H9 (cell line): Measurements from ENCODE around the gene TRIM38. TPM values are rescaled to one million over a fixed set of nuclear protein-coding genes. Genes with fewer than 3 reads are reported as not detected.

Experiments used
- DNase-seq: peaks from one replicate; pipeline ENCODE4 v3.0.0-alpha.2; 2017
- H2AFZ ChIP-seq: one replicate; pipeline ENCODE4 v1.6.1; 2013; ENCODE audit warnings: mild to moderate bottlenecking, low read length, control low read depth, moderate library complexity
- H2AK5ac ChIP-seq: 2 replicates; pipeline ENCODE4 v1.6.1; 2013; ENCODE audit warnings: low read length, control low read depth, mixed read lengths; ENCODE audit not compliant: insufficient read length
- H2BK120ac ChIP-seq: one replicate; pipeline ENCODE4 v1.6.1; 2013; ENCODE audit warnings: low read depth, mild to moderate bottlenecking, low read length, control low read depth, inconsistent platforms; ENCODE audit not compliant: poor library complexity, severe bottlenecking
- H2BK12ac ChIP-seq: 2 replicates; pipeline ENCODE4 v1.6.1; 2013; ENCODE audit warnings: low read length, control low read depth, mixed read lengths, low read depth; ENCODE audit not compliant: insufficient read length
- H2BK15ac ChIP-seq: 2 replicates; pipeline ENCODE4 v1.6.1; 2013; ENCODE audit warnings: low read depth, low read length, control low read depth
- H2BK20ac ChIP-seq: one replicate; pipeline ENCODE4 v1.6.1; 2013; ENCODE audit warnings: low read depth, mild to moderate bottlenecking, low read length, control low read depth, inconsistent platforms; ENCODE audit not compliant: poor library complexity, severe bottlenecking
- H2BK5ac ChIP-seq: 2 replicates; pipeline ENCODE4 v1.6.1; 2013; ENCODE audit warnings: low read length, control low read depth, mixed read lengths; ENCODE audit not compliant: insufficient read length
- H3K14ac ChIP-seq: 2 replicates; pipeline ENCODE4 v1.6.1; 2013; ENCODE audit warnings: low read length, control low read depth; ENCODE audit not compliant: insufficient read depth
- H3K18ac ChIP-seq: 2 replicates; pipeline ENCODE4 v1.6.1; 2013; ENCODE audit warnings: low read depth, mild to moderate bottlenecking, mixed read lengths, low read length, control low read depth; ENCODE audit not compliant: insufficient read length
- H3K23ac ChIP-seq: 2 replicates; pipeline ENCODE4 v1.6.1; 2013; ENCODE audit warnings: low read length, control low read depth, mixed read lengths, low read depth; ENCODE audit not compliant: insufficient read length
- H3K23me2 ChIP-seq: 2 replicates; pipeline ENCODE4 v1.6.1; 2013; ENCODE audit warnings: low read depth, mild to moderate bottlenecking, mixed read lengths, low read length, control low read depth; ENCODE audit not compliant: insufficient read length, poor library complexity, severe bottlenecking
- H3K27ac ChIP-seq: 2 replicates; pipeline ENCODE4 v1.5.1; 2013; ENCODE audit warnings: low read length, control low read depth, mixed read lengths, low read depth; ENCODE audit not compliant: insufficient read length
- H3K27me3 ChIP-seq: 2 replicates; pipeline ENCODE4 v1.6.1; 2013; ENCODE audit warnings: low read length, control low read depth, inconsistent platforms; ENCODE audit not compliant: insufficient read depth
- H3K4ac ChIP-seq: 2 replicates; pipeline ENCODE4 v1.6.1; 2013; ENCODE audit warnings: low read depth, mild to moderate bottlenecking, control low read depth, inconsistent platforms, low read length, moderate library complexity
- H3K4me1 ChIP-seq: 2 replicates; pipeline ENCODE4 v1.6.1; 2013; ENCODE audit warnings: low read length, control low read depth, inconsistent platforms; ENCODE audit not compliant: insufficient read depth
- H3K4me2 ChIP-seq: 2 replicates; pipeline ENCODE4 v1.6.1; 2013; ENCODE audit warnings: low read length, control low read depth, mixed read lengths; ENCODE audit not compliant: insufficient read length, insufficient read depth
- H3K56ac ChIP-seq: 2 replicates; pipeline ENCODE4 v1.6.1; 2013; ENCODE audit warnings: low read depth, mild to moderate bottlenecking, mixed read lengths, low read length, control low read depth; ENCODE audit not compliant: insufficient read length
- H3K79me1 ChIP-seq: 2 replicates; pipeline ENCODE4 v1.6.1; 2013; ENCODE audit warnings: low read depth, mild to moderate bottlenecking, moderate library complexity, low read length, control low read depth, inconsistent platforms; ENCODE audit not compliant: insufficient read depth, poor library complexity, severe bottlenecking
- H3K79me2 ChIP-seq: 2 replicates; pipeline ENCODE4 v1.6.1; 2013; ENCODE audit warnings: low read length, control low read depth, inconsistent platforms; ENCODE audit not compliant: insufficient read depth
- H3K9ac ChIP-seq: 2 replicates; pipeline ENCODE4 v1.6.1; 2013; ENCODE audit warnings: low read length, control low read depth, mixed read lengths; ENCODE audit not compliant: insufficient read length; ENCODE audit errors: extremely low read depth
- H3K9me3 ChIP-seq: one replicate; pipeline ENCODE4 v1.6.1; 2013; ENCODE audit warnings: low read depth, low read length, inconsistent platforms; ENCODE audit not compliant: control insufficient read depth
- H3T11ph ChIP-seq: one replicate; pipeline ENCODE4 v1.6.1; 2013; ENCODE audit warnings: mild to moderate bottlenecking, low read length, control low read depth, inconsistent platforms
- H4K20me1 ChIP-seq: one replicate; pipeline ENCODE4 v1.6.1; 2013; ENCODE audit not compliant: control insufficient read depth, insufficient read length, insufficient read depth
- H4K5ac ChIP-seq: 2 replicates; pipeline ENCODE4 v1.6.1; 2013; ENCODE audit warnings: low read depth, mild to moderate bottlenecking, mixed read lengths, low read length, control low read depth; ENCODE audit not compliant: insufficient read length
- H4K8ac ChIP-seq: replicated peaks from 2 replicates; pipeline ENCODE4 v1.6.1; 2013; ENCODE audit warnings: low read length, control low read depth, mixed read lengths, low read depth; ENCODE audit not compliant: insufficient read length
- H4K91ac ChIP-seq: 2 replicates; pipeline ENCODE4 v1.6.1; 2013; ENCODE audit warnings: low read depth, mild to moderate bottlenecking, moderate library complexity, mixed read lengths, low read length, control low read depth; ENCODE audit not compliant: insufficient read length
- H3K27ac Mint-ChIP-seq, 3 experiments: 2 replicates in 2 of 3; 3 replicates in 1 of 3; pipeline ENCODE4 v1.8.0; 2020 to 2021; ENCODE audit warnings: mixed read lengths in 3 of 3, mild to moderate bottlenecking in 1 of 3, moderate library complexity in 1 of 3
- H3K27me3 Mint-ChIP-seq: 2 replicates; pipeline ENCODE4 v1.8.0; 2021; ENCODE audit warnings: low read depth, mild to moderate bottlenecking, moderate library complexity, mixed read lengths
- H3K36me3 Mint-ChIP-seq, 3 experiments: 2 replicates in 2 of 3; 3 replicates in 1 of 3; pipeline ENCODE4 v1.8.0; 2020 to 2021; ENCODE audit warnings: low read depth in 3 of 3, mixed read lengths in 3 of 3; ENCODE audit not compliant: insufficient read depth in 1 of 3
- H3K4me1 Mint-ChIP-seq, 2 experiments: 2 replicates each; pipeline ENCODE4 v1.8.0; 2020; ENCODE audit warnings: mixed read lengths in 2 of 2
- H3K4me3 Mint-ChIP-seq, 2 experiments: 2 replicates in 1 of 2; 3 replicates in 1 of 2; pipeline ENCODE4 v1.8.0; 2020 to 2021; ENCODE audit warnings: mild to moderate bottlenecking in 2 of 2, mixed read lengths in 2 of 2, moderate library complexity in 1 of 2
- H3K9me3 Mint-ChIP-seq, 2 experiments: 2 replicates in 1 of 2; 3 replicates in 1 of 2; pipeline ENCODE4 v1.8.0; 2020; ENCODE audit warnings: mild to moderate bottlenecking in 2 of 2, mixed read lengths in 2 of 2, moderate library complexity in 1 of 2
- CTCF ChIP-seq: fragments of 200-600 bp; sonication (generic); conservative IDR thresholded peaks from 3 replicates; pipeline ENCODE4 v1.8.0; 2021; ENCODE audit warnings: antibody characterized with exemption, mild to moderate bottlenecking
- WGBS: extraction: QIAGEN DNeasy Blood & Tissue Kit; methylation state at CpG from one replicate; pipeline ENCODE4 v1.1.7; 2013; ENCODE audit warnings: missing lambda C conversion rate, low lambda C conversion rate, mixed read lengths; ENCODE audit not compliant: insufficient read length; ENCODE audit errors: extremely low coverage; 5-methylcytosine and 5-hydroxymethylcytosine counted together
- total RNA-seq: library from RNA; stranded (reverse); gene quantifications from 2 replicates; pipeline ENCODE4 v1.2.1, GENCODE V29; 2021

TRIM38 gene
- total RNA-seq, 1 experiment from 2014 or later = 0.61 TPM

DNA sequence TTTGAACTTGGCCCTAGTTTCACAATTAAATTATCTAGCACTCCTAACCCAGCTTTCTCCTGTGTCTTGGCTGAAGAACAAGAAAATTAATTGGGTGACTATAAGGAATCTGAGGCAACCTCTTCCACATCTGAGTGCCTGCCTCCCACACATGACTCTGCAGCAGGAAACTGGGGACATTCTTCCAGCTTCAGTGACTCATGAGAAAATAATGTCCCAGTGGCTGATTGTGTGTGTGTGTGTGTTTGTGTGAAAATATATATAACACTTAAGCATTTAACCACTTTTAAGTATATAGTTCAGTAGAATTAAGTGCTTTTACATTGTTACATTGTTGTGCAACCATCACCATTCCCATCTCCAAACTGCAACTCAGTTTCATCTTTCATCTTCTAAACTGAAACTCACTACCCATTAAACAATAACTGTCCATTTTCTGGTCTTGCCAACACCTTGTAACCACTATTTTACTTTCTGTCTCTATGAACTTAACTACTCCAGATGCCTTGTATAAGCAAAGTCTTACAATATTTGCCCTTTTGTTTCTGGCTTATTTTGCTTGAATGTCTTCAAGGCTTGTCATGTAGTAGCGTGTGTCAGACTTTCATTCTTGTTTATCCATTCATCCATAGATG, 8.7 kb downstream of the TRIM38 start:
- H3K18ac ChIP-seq = no peak overlapping the region
- no peak overlapping the region for H4K5ac ChIP-seq
- no peak overlapping the region for H3K9ac ChIP-seq
- no peak overlapping the region for H4K8ac ChIP-seq
- no peaks in the 10 kb centered on the region for H3K79me2 ChIP-seq
- no peak overlapping the region for H2AFZ ChIP-seq
- no peak overlapping the region for H2BK20ac ChIP-seq
- no peak overlapping the region for H3K4me2 ChIP-seq
- peaks cover 4% of the 10 kb centered on the region for H3K27me3 Mint-ChIP-seq
- H3K9me3 Mint-ChIP-seq = no peaks in the 10 kb centered on the region
- H4K91ac ChIP-seq = no peak overlapping the region
- no peak overlapping the region for H3K23ac ChIP-seq
- H3K4me1 Mint-ChIP-seq = peaks cover 16 to 21% of the 10 kb centered on the region in 2 experiments
- H3K23me2 ChIP-seq = no peaks in the 10 kb centered on the region
- no peak overlapping the region for H2BK12ac ChIP-seq
- no peak overlapping the region for H2BK15ac ChIP-seq
- no peaks in the 10 kb centered on the region; the same call in 1 of the 2 replicates for H3K27me3 ChIP-seq
- H2AK5ac ChIP-seq = no peak overlapping the region
- no peaks in the 10 kb centered on the region for H3K79me1 ChIP-seq
- no peak overlapping the region for H3K14ac ChIP-seq
- no peak for DNase-seq
- no CpG with 5 or more reads among the region's 1 CpG for WGBS
- no peaks in the 10 kb centered on the region; the same call in 1 of the 2 replicates for H3K4me1 ChIP-seq
- H3K4ac ChIP-seq = no peak overlapping the region
- H2BK5ac ChIP-seq = no peak overlapping the region
- H3K4me3 Mint-ChIP-seq = no peak overlapping the region
- H4K20me1 ChIP-seq = no peaks in the 10 kb centered on the region
- H3K36me3 Mint-ChIP-seq = peaks cover 10 to 44% (median 39%) of the 10 kb centered on the region in 3 experiments
- no peaks in the 10 kb centered on the region for H3K9me3 ChIP-seq
- H3K56ac ChIP-seq = no peak overlapping the region
- TF ChIP-seq CTCF = no peak
- no peak overlapping the region for H3T11ph ChIP-seq
- H3K27ac ChIP-seq = no peak overlapping the region
- H3K27ac Mint-ChIP-seq = no peak overlapping the region
- H2BK120ac ChIP-seq = no peak overlapping the region
